Gastrocnemius medialis (tissue), 4 donors: ENCODE data around the gene RACGAP1. TPM values are rescaled to one million over a fixed set of nuclear protein-coding genes. Genes with fewer than 3 reads are reported as not detected.

ENCODE experiments used
- ATAC-seq, 2 donors: fragments of 150-250 bp; one replicate each; pipeline ENCODE4 v1.9.1; 2016
- DNase-seq, 2 donors: peaks; one replicate each; pipeline ENCODE4 v3.0.0-alpha.2; 2019
- H3K27ac ChIP-seq, 4 donors: fragments of 200-600 bp; sonication (generic); 1 replicate in 1 of 4; 2 replicates in 3 of 4; pipeline ENCODE4 v1.5.1; 2016 to 2018; ENCODE audit warnings: mild to moderate bottlenecking in 2 of 4, moderate library complexity in 1 of 4
- H3K27me3 ChIP-seq, 3 donors: fragments of 200-600 bp; sonication (generic) in 2 of 3; 1 replicate in 1 of 3; 2 replicates in 2 of 3; pipeline versions ENCODE4 v1.5.1 to v1.6.0; 2016 to 2019; ENCODE audit warnings: mild to moderate bottlenecking in 1 of 3, moderate library complexity in 1 of 3
- H3K36me3 ChIP-seq, 2 donors: fragments of 200-600 bp; sonication (generic) in 1 of 2; one replicate each; pipeline ENCODE4 v1.5.1; 2017 to 2018
- H3K4me1 ChIP-seq, 2 donors: fragments of 200-600 bp; sonication (generic) in 1 of 2; one replicate each; pipeline ENCODE4 v1.5.1; 2016 to 2017; ENCODE audit warnings: mild to moderate bottlenecking in 2 of 2
- H3K4me3 ChIP-seq, 4 donors: fragments of 200-600 bp; sonication (generic) in 3 of 4; 1 replicate in 1 of 4; 2 replicates in 3 of 4; pipeline ENCODE4 v1.5.1; 2016 to 2019; ENCODE audit warnings: mild to moderate bottlenecking in 2 of 4
- H3K9me3 ChIP-seq, 3 donors: fragments of 200-600 bp; sonication (generic) in 2 of 3; 1 replicate in 1 of 3; 2 replicates in 2 of 3; pipeline ENCODE4 v1.5.1; 2016 to 2019
- CTCF ChIP-seq, 5 experiments: fragments of 450-650 bp in 3 of 5; fragments of 200-600 bp in 2 of 5; sonication (generic) in 2 of 5; IDR thresholded peaks in 4 of 5; conservative IDR thresholded peaks in 1 of 5; 1 replicate in 4 of 5; 2 replicates in 1 of 5; pipeline ENCODE4 v1.5.1; 2016 to 2019; ENCODE audit warnings: antibody characterized with exemption in 5 of 5, mild to moderate bottlenecking in 3 of 5, moderate library complexity in 3 of 5
- POLR2A ChIP-seq, 2 donors: fragments of 450-650 bp; IDR thresholded peaks; one replicate each; pipeline ENCODE4 v1.6.1; 2017; ENCODE audit warnings: antibody characterized with exemption in 2 of 2, mild to moderate bottlenecking in 2 of 2, moderate library complexity in 2 of 2
- in situ Hi-C, 4 donors: fragments of 200-750 bp; cut with MboI; loops; one replicate each; pipeline versions ENCODE4 v1.15.0 to v1.8.0; 2017; ENCODE audit warnings: low sequenced_read_pairs in 4 of 4
- intact Hi-C: fragments of 100-400 bp; cut with DNase I; formaldehyde crosslinking; loops from one replicate; pipeline ENCODE4 v1.15.1; 2023; ENCODE audit warnings: low total_unique reads
- total RNA-seq, 4 donors: library from RNA; depleted of rRNA; stranded (reverse); fragments of >200 nt; gene quantifications; one replicate each; pipeline versions ENCODE4 v1.1.0 to v1.2.3, GENCODE V29; 2016

RACGAP1 gene
- total RNA-seq, 4 donors from 2014 or later, result 5.6 to 13.3 (median 6.5) TPM

DNA sequence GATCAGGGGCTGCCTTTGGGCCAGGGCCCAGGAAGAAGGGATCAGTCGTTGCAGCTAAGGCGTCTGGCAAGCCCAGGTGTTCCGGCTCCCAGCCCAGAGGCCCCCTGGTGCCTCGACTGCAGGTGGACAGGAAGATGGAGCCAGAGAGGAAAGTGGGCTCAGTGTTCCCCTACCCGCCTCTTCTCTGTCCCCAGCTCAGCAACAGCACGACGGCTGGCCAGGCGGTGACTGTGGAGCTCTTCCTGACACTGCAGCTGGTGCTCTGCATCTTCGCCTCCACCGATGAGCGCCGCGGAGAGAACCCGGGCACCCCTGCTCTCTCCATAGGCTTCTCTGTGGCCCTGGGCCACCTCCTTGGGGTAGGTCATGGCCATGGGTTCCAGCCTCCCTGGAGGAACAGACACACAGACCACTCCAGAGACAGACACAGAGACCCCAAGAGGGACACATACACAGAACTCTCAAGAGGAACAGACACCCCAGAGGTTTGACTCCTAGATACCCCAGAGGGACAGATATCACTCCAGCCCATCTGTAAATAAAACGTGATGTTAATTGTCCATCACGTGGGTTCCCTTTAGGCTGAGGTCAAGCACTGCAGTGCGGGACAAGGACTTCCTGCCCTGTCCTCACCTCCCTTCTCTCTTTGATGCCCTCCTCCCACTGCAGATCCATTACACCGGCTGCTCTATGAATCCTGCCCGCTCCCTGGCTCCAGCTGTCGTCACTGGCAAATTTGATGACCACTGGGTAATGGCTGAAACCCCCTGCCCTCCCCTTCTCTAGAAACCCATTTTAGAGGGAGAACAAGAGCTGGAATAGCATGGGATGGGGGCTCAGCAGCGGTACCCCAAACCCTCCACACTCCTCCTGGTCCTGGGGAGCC lies 71.1 kb downstream of the RACGAP1 start:
- Histone ChIP-seq H3K27me3 (peaks cover 12 to 24% (median 14%) of the 10 kb centered on the region in 3 donors), H3K4me1 (no peaks in the 10 kb centered on the region), H3K27ac (no peak overlapping the region), H3K4me3 (no peak overlapping the region), H3K36me3 (no peaks in the 10 kb centered on the region), H3K9me3 (no peaks in the 10 kb centered on the region)
- TF ChIP-seq CTCF (IDR thresholded peaks at IDR 0.05 in 4 of 5, conservative IDR thresholded peaks at IDR 0.05 in 1 of 5) (no peak), POLR2A (IDR thresholded peaks at IDR 0.05) (no peak)
- ATAC-seq (no peak), DNase-seq (no peak)
- intact Hi-C loops (no loop called here), in situ Hi-C loops (no loop called here)

- no peaks in the 10 kb centered on the region for H3K4me1 ChIP-seq
- DNase-seq (no peak), ATAC-seq (no peak)
- no peaks in the 10 kb centered on the region for H3K36me3 ChIP-seq
- no peaks in the 10 kb centered on the region for H3K9me3 ChIP-seq
- H3K27ac ChIP-seq, result no peak overlapping the region
- intact Hi-C loops, result no loop called here
- no peak overlapping the region for H3K4me3 ChIP-seq
- TF ChIP-seq POLR2A (IDR thresholded peaks at IDR 0.05) (no peak), CTCF (IDR thresholded peaks at IDR 0.05 in 4 of 5, conservative IDR thresholded peaks at IDR 0.05 in 1 of 5) (no peak)
- peaks cover 11 to 24% (median 12%) of the 10 kb centered on the region in 3 donors for H3K27me3 ChIP-seq
- in situ Hi-C loops, result no loop called here
Measured at GRCh38 chr12:49953151-49953550, 72.1 kb downstream of the RACGAP1 start.

DNA sequence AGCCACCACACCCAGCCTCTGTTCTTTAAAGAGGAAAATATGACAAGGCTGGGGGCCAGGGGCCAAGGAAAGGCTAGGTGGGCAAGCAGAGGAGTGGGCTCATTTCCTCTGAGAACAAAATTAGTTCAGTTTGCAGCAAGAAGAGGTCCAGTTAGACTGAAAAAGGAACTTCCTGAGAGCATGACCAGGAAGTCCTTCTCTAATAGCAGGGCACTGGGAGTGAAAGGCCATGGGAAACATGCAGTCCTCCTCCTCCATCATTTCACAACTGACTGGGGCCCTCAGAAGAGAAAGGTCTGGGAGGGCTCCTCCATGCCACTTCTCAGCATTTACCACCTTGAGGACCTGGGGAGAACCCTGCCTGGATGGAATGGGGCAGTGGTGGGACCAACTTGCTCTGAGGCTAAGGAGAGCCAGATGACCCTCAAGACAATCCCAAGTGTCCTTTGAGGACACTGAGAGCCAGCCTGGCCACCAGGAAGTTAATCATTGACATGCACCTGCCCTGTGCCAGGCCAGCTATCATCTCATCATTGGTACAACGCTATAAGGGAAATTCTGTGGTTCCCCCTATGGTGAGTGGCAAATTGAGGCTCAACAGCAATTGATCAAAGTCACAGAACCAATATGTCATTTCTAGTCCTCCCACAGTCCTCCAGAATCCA lies 72.8 kb downstream of the RACGAP1 start:
- intact Hi-C loops, result no loop called here
- H3K36me3 ChIP-seq, result no peaks in the 10 kb centered on the region
- no peak for TF ChIP-seq CTCF (IDR thresholded peaks at IDR 0.05 in 4 of 5, conservative IDR thresholded peaks at IDR 0.05 in 1 of 5)
- TF ChIP-seq POLR2A (IDR thresholded peaks at IDR 0.05), result no peak
- H3K4me1 ChIP-seq, result no peaks in the 10 kb centered on the region
- no peak overlapping the region for H3K27ac ChIP-seq
- DNase-seq, result no peak
- H3K27me3 ChIP-seq, result peaks cover 11 to 24% (median 12%) of the 10 kb centered on the region in 3 donors
- no peak overlapping the region for H3K4me3 ChIP-seq
- ATAC-seq, result no peak
- no peaks in the 10 kb centered on the region for H3K9me3 ChIP-seq
- in situ Hi-C loops, result no loop called here

- in situ Hi-C loops, result no loop called here
- intact Hi-C loops, result no loop called here
- peaks cover 11 to 24% (median 12%) of the 10 kb centered on the region in 3 donors for H3K27me3 ChIP-seq
Measured at GRCh38 chr12:49951411-49952240, 73.7 kb downstream of the RACGAP1 start.

More at GRCh38 chr12:49951411-49952240, 73.7 kb downstream of the RACGAP1 start:
- Histone ChIP-seq H3K27ac (no peak overlapping the region), H3K9me3 (no peaks in the 10 kb centered on the region), H3K36me3 (no peaks in the 10 kb centered on the region), H3K4me1 (no peaks in the 10 kb centered on the region), H3K4me3 (no peak overlapping the region)
- TF ChIP-seq CTCF (IDR thresholded peaks at IDR 0.05 in 4 of 5, conservative IDR thresholded peaks at IDR 0.05 in 1 of 5) (no peak), POLR2A (IDR thresholded peaks at IDR 0.05) (no peak)
- ATAC-seq, result no peak
- no peak for DNase-seq
